Endothelial cell (in vitro differentiated cells): ENCODE data around the gene ZNF821. TPM values are rescaled to one million over a fixed set of nuclear protein-coding genes. Genes with fewer than 3 reads are reported as not detected.

Source experiments
- DNase-seq: peaks from one replicate; pipeline ENCODE4 v3.0.0; 2021; ENCODE audit warnings: low spot score
- H3K27ac Mint-ChIP-seq: one replicate; pipeline ENCODE4 v1.8.0; 2021; ENCODE audit warnings: mixed read lengths, inconsistent platforms; ENCODE audit not compliant: unreplicated experiment
- H3K27me3 Mint-ChIP-seq: one replicate; pipeline ENCODE4 v1.8.0; 2021; ENCODE audit warnings: mild to moderate bottlenecking, moderate library complexity, mixed read lengths, inconsistent platforms; ENCODE audit not compliant: unreplicated experiment
- H3K36me3 Mint-ChIP-seq: one replicate; pipeline ENCODE4 v1.8.0; 2021; ENCODE audit warnings: mild to moderate bottlenecking, low read depth, mixed read lengths, inconsistent platforms; ENCODE audit not compliant: unreplicated experiment
- H3K4me1 Mint-ChIP-seq: one replicate; pipeline ENCODE4 v1.8.0; 2021; ENCODE audit warnings: mild to moderate bottlenecking, mixed read lengths, inconsistent platforms; ENCODE audit not compliant: unreplicated experiment
- H3K4me3 Mint-ChIP-seq: one replicate; pipeline ENCODE4 v1.8.0; 2021; ENCODE audit warnings: mild to moderate bottlenecking, mixed read lengths, inconsistent platforms; ENCODE audit not compliant: unreplicated experiment
- H3K9me3 Mint-ChIP-seq: one replicate; pipeline ENCODE4 v1.8.0; 2021; ENCODE audit warnings: mixed read lengths, inconsistent platforms; ENCODE audit not compliant: unreplicated experiment
- total RNA-seq: library from RNA; stranded (reverse); fragmentation: NEBNext Ultra II Directional; extraction: Animal tissue kit (Norgen Biotek cat#: 25700); gene quantifications from one replicate; pipeline ENCODE4 v1.2.1, GENCODE V29; 2021; ENCODE audit not compliant: unreplicated experiment
- TF ChIP-seq, protein P1 (sequence below): fragments of 200-600 bp; sonication (generic); IDR thresholded peaks from one replicate; pipeline ENCODE4 v1.5.0; 2021; ENCODE audit warnings: antibody characterized with exemption; ENCODE audit not compliant: unreplicated experiment

The ZNF821 gene
- total RNA-seq, 1 donor from 2014 or later: 17.7 TPM

DNA sequence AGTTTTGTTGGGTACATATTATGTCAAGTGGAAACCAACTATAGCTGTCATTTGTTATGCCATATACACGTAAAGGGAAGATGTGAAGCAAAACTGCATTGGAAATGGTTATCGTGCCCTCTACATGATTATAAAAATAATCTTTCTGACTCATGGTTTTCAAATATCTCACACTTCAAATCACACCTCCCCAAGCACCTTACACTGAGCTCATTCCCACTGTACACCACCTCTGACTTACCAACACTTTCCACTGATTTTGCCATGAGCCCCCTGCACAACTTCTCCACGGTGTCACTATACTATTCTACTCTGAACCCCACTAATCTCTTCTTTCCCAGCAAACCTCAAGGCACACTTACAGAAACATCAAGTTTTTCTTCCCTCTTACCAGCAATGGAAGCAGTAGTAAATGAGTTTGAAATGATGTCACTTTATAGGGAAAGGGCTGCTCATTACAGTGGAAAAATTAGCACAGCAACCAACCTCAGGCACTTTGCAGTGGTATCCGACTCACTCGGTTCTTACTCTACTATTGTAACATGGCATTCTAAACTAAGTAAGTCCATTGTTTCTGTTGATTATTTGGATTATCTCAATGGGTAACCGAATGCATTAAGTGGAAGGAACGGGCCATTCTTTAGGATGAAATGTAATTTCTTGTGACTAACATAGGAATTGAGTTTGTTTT, 18.7 kb downstream of the ZNF821 start:
- Mint-ChIP-seq H3K27me3 (peaks cover 1% of the 10 kb centered on the region), H3K9me3 (no peaks in the 10 kb centered on the region), H3K4me1 (peaks cover 3% of the 10 kb centered on the region), H3K36me3 (peaks cover 38% of the 10 kb centered on the region), H3K4me3 (peak overlapping the region; percentile 5), H3K27ac (no peak overlapping the region)
- TF ChIP-seq, protein P1, sequence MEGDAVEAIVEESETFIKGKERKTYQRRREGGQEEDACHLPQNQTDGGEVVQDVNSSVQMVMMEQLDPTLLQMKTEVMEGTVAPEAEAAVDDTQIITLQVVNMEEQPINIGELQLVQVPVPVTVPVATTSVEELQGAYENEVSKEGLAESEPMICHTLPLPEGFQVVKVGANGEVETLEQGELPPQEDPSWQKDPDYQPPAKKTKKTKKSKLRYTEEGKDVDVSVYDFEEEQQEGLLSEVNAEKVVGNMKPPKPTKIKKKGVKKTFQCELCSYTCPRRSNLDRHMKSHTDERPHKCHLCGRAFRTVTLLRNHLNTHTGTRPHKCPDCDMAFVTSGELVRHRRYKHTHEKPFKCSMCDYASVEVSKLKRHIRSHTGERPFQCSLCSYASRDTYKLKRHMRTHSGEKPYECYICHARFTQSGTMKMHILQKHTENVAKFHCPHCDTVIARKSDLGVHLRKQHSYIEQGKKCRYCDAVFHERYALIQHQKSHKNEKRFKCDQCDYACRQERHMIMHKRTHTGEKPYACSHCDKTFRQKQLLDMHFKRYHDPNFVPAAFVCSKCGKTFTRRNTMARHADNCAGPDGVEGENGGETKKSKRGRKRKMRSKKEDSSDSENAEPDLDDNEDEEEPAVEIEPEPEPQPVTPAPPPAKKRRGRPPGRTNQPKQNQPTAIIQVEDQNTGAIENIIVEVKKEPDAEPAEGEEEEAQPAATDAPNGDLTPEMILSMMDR: no peak
- DNase-seq: no peak

DNA sequence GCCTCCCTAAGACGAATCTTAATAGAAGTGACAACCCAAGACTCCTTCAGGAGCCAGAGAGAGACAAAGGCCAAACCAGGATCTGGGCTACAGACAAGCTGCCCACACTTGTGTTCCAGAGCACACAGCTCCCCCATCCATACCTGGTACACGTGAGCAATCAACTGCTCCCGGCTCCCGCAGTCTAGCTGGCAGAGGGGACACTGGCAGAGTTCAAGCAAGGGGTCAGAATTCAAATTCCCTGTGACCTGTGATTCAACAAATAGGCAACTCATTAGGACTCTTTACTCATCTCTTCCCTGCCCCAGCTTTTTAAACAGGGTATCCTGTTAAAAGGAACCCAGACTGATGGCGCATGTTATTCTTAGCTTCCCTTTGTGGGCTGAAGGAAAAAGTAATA, 20.0 kb downstream of the ZNF821 start:
- no peaks in the 10 kb centered on the region for H3K9me3 Mint-ChIP-seq
- peaks cover 1% of the 10 kb centered on the region for H3K27me3 Mint-ChIP-seq
- peaks cover 43% of the 10 kb centered on the region for H3K36me3 Mint-ChIP-seq
- DNase-seq: no peak
- TF ChIP-seq, protein P1: no peak
- no peak overlapping the region for H3K27ac Mint-ChIP-seq
- H3K4me3 Mint-ChIP-seq: no peak overlapping the region
- peaks cover 6% of the 10 kb centered on the region for H3K4me1 Mint-ChIP-seq

DNA sequence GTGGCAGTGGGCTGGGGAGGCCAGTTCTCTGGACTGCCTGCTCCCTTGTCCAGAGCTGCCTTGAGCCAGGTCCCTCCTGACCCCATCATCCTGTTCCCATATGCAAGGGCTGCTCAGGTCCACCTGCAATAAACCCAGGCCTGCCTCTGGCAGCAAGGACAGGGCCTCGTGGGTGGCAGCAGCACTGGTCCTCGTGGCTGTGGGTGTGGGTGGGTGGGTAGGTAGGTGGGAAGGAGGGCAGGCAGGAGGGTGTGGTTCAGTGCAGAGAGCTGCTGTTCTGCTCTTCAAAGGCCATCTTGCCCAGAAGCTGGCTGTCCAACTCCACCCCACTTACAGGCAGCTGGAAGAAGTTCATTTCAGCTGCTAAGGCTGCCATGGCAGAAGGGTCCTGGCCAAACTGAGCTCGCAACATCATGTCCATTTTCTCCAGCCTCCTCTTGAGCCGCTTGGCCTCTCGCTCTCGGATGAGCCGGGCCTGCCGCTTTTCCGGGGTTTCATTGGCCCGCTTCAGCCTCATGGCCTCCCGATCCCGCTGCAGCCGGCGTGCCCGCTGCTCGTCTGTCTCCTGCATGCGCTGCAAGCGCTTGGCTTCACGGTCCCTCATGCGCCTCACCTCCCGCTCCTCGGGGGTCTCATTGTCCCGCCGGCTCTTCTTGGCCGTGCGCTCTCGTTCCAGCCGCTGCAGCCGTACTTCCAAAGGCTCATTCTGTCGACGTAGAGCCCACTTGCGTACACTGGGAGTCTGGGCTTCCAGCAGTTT, 24.0 kb downstream of the ZNF821 start:
- TF ChIP-seq, protein P1: no peak
- Mint-ChIP-seq H3K4me3 (no peak overlapping the region), H3K27me3 (peaks cover 3% of the 10 kb centered on the region), H3K4me1 (peaks cover 6% of the 10 kb centered on the region), H3K36me3 (peaks cover 24% of the 10 kb centered on the region), H3K27ac (peak overlapping the region; percentile 18), H3K9me3 (no peaks in the 10 kb centered on the region)
- DNase-seq: no peak

DNA sequence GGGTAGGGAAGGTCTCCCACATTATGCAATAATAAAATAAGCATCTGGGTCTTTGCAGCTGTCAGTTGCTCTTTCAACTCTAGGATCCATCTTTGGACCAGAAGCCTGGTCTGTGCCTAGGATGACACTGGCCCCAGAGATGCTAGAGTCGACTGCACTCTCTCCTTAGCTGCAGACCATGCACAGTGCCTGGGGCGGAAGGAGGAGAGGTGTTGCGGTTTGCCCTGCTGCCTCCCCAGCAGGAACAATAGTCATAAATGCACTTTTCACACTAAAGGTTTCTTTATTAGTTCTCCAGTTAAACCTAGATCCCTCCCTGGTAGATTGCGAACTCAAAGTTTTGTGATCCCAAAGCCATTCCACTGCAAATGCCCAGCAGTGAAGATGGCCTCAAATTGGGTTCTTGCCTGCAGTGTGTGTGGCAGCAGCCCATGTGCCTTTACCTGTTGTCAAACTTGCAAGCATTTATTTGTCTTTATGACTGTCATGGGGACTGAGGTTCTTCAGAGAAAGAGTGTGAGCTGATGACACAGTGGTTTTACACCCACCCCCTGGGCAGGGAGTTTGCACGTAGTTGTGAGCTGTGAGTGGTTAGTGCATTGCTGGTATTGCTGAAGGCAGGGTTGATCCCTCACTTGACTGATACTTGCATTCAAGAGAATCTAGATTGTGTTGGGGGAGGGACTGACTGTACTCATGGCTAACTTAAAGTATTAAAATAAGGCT, 27.9 kb downstream of the ZNF821 start:
- Mint-ChIP-seq H3K4me1 (peaks cover 6% of the 10 kb centered on the region), H3K27ac (no peak overlapping the region), H3K36me3 (peaks cover 24% of the 10 kb centered on the region), H3K27me3 (peaks cover 4% of the 10 kb centered on the region), H3K4me3 (no peak overlapping the region), H3K9me3 (no peaks in the 10 kb centered on the region)
- no peak for DNase-seq
- TF ChIP-seq, protein P1: no peak
